Gastroesophageal sphincter (tissue), 4 donors: ENCODE data around the gene ELN. TPM values are rescaled to one million over a fixed set of nuclear protein-coding genes. Genes with fewer than 3 reads are reported as not detected.
A peak's percentile ranks its signal among the peaks of the same experiment; 100 is the strongest.

ENCODE experiments used
- ATAC-seq: fragments of 150-250 bp; one replicate; pipeline ENCODE4 v1.9.1; 2016; ENCODE audit warnings: mild to moderate bottlenecking, moderate library complexity
- H3K27ac ChIP-seq, 4 donors: fragments of 200-600 bp; sonication (generic) in 3 of 4; 1 replicate in 3 of 4; 2 replicates in 1 of 4; pipeline ENCODE4 v1.5.1; 2016 to 2019
- H3K27me3 ChIP-seq: fragments of 200-600 bp; sonication (generic); one replicate; pipeline ENCODE4 v1.5.1; 2019
- H3K36me3 ChIP-seq, 2 donors: fragments of 200-600 bp; sonication (generic); one replicate each; pipeline ENCODE4 v1.5.1; 2019; ENCODE audit warnings: control low read depth in 1 of 2
- H3K4me1 ChIP-seq, 3 donors: fragments of 200-600 bp; sonication (generic); 1 replicate in 2 of 3; 2 replicates in 1 of 3; pipeline ENCODE4 v1.5.1; 2016 to 2019; ENCODE audit warnings: control low read depth in 2 of 3
- H3K4me3 ChIP-seq, 2 donors: fragments of 200-600 bp; sonication (generic); one replicate each; pipeline ENCODE4 v1.5.1; 2019; ENCODE audit warnings: mild to moderate bottlenecking in 1 of 2, moderate library complexity in 1 of 2
- H3K9me3 ChIP-seq, 3 donors: fragments of 200-600 bp; sonication (generic); one replicate each; pipeline ENCODE4 v1.5.1; 2017 to 2019; ENCODE audit warnings: control low read depth in 2 of 3
- CTCF ChIP-seq, 4 experiments: fragments of 200-600 bp in 2 of 4; fragments of 450-650 bp in 2 of 4; sonication (generic) in 1 of 4; IDR thresholded peaks; one replicate each; pipeline ENCODE4 v1.5.1; 2017 to 2019; ENCODE audit warnings: antibody characterized with exemption in 4 of 4, mild to moderate bottlenecking in 2 of 4, moderate library complexity in 2 of 4
- EP300 ChIP-seq: sonication (generic); formaldehyde crosslinking; IDR thresholded peaks from one replicate; pipeline ENCODE4 v1.6.1; 2017; ENCODE audit warnings: antibody characterized with exemption, mild to moderate bottlenecking
- POLR2A ChIP-seq, 2 donors: fragments of 450-650 bp; IDR thresholded peaks; one replicate each; pipeline ENCODE4 v1.6.1; 2017; ENCODE audit warnings: antibody characterized with exemption in 2 of 2, mild to moderate bottlenecking in 2 of 2, moderate library complexity in 1 of 2
- POLR2AphosphoS5 ChIP-seq: sonication (generic); formaldehyde crosslinking; IDR thresholded peaks from one replicate; pipeline ENCODE4 v1.6.1; 2017; ENCODE audit warnings: antibody characterized with exemption
- WGBS, 2 donors: methylation state at CpG; one replicate each; pipeline ENCODE4 v1.1.5; 2018; ENCODE audit warnings: low coverage in 1 of 2; 5-methylcytosine and 5-hydroxymethylcytosine counted together
- total RNA-seq, 4 donors: library from RNA; depleted of rRNA; stranded (reverse); fragments of >200 nt; gene quantifications; one replicate each; pipeline ENCODE4 v1.1.0, GENCODE V29; 2016

The ELN gene
- total RNA-seq, 4 donors from 2014 or later, result 316 to 703 (median 441) TPM

- Histone ChIP-seq H3K36me3 (no peaks in the 10 kb centered on the region), H3K9me3 (no peaks in the 10 kb centered on the region), H3K27me3 (no peaks in the 10 kb centered on the region), H3K4me3 (no peak overlapping the region), H3K4me1 (peaks cover 0 to 34% (median 21%) of the 10 kb centered on the region in 3 donors), H3K27ac (no peak overlapping the region)
- TF ChIP-seq EP300 (no peak), POLR2A (IDR thresholded peaks at IDR 0.05) (no peak), POLR2AphosphoS5 (no peak), CTCF (IDR thresholded peaks at IDR 0.05) (no peak)
- 76 to 92% methylated on average over 3 to 4 of the region's 10 CpGs for WGBS, 2 donors
- no peak for ATAC-seq
Measured at GRCh38 chr7:74018246-74018895, 9.6 kb upstream of the ELN start.

GRCh38 chr7:74019149-74019548 lies 8.8 kb upstream of the ELN start:
- H3K27me3 ChIP-seq, result no peaks in the 10 kb centered on the region
- H3K4me1 ChIP-seq, result peaks cover 0 to 34% (median 20%) of the 10 kb centered on the region in 3 donors
- no peak for ATAC-seq
- H3K9me3 ChIP-seq, result no peaks in the 10 kb centered on the region
- no peak overlapping the region for H3K4me3 ChIP-seq
- no peak overlapping the region for H3K27ac ChIP-seq
- no peaks in the 10 kb centered on the region for H3K36me3 ChIP-seq
- 92 to 96% methylated on average over 3 to 4 of the region's 5 CpGs for WGBS, 2 donors
- TF ChIP-seq POLR2AphosphoS5, result no peak
- TF ChIP-seq POLR2A (IDR thresholded peaks at IDR 0.05), result no peak

GRCh38 chr7:74020390-74020789 lies 7.6 kb upstream of the ELN start:
- H3K36me3 ChIP-seq, result no peaks in the 10 kb centered on the region
- WGBS, 2 donors, result 88 to 93% methylated on average over 8 to 9 of the region's 9 CpGs
- TF ChIP-seq POLR2A (IDR thresholded peaks at IDR 0.05), result no peak
- TF ChIP-seq CTCF (IDR thresholded peaks at IDR 0.05), result no peak
- TF ChIP-seq EP300, result no peak
- TF ChIP-seq POLR2AphosphoS5, result no peak
- no peak overlapping the region for H3K4me3 ChIP-seq
- H3K27ac ChIP-seq, result no peak overlapping the region
- no peak for ATAC-seq
- no peaks in the 10 kb centered on the region for H3K27me3 ChIP-seq
- H3K4me1 ChIP-seq, result peaks cover 0 to 40% (median 20%) of the 10 kb centered on the region in 3 donors
- no peaks in the 10 kb centered on the region for H3K9me3 ChIP-seq

GRCh38 chr7:74021546-74022320 lies 6.2 kb upstream of the ELN start:
- Histone ChIP-seq H3K4me3 (no peak overlapping the region), H3K27ac (peak overlapping the region in 2 of 4 donors; percentile 47 to 53), H3K9me3 (no peaks in the 10 kb centered on the region), H3K27me3 (no peaks in the 10 kb centered on the region), H3K36me3 (no peaks in the 10 kb centered on the region), H3K4me1 (peaks cover 0 to 54% (median 32%) of the 10 kb centered on the region in 3 donors)
- no peak for ATAC-seq
- 79% methylated on average over 6 of the region's 26 CpGs; no CpG with 5 or more reads in 1 of the 2 donors for WGBS, 2 donors
- TF ChIP-seq EP300, result no peak
- TF ChIP-seq POLR2A (IDR thresholded peaks at IDR 0.05), result no peak
- no peak for TF ChIP-seq POLR2AphosphoS5
- TF ChIP-seq CTCF (IDR thresholded peaks at IDR 0.05), result no peak

GRCh38 chr7:74022507-74022906 lies 5.5 kb upstream of the ELN start:
- TF ChIP-seq EP300, result no peak
- TF ChIP-seq POLR2AphosphoS5, result no peak
- no peak for TF ChIP-seq CTCF (IDR thresholded peaks at IDR 0.05)
- TF ChIP-seq POLR2A (IDR thresholded peaks at IDR 0.05), result no peak
- H3K36me3 ChIP-seq, result no peaks in the 10 kb centered on the region
- peaks cover 0 to 61% (median 39%) of the 10 kb centered on the region in 3 donors for H3K4me1 ChIP-seq
- no peak overlapping the region for H3K4me3 ChIP-seq
- WGBS, 2 donors, result 100% methylated on average over 2 of the region's 7 CpGs; no CpG with 5 or more reads in 1 of the 2 donors
- peak overlapping the region in 3 of 4 donors; percentile 47 to 61 (median 53) for H3K27ac ChIP-seq
- no peak for ATAC-seq
- no peaks in the 10 kb centered on the region for H3K9me3 ChIP-seq
- H3K27me3 ChIP-seq, result no peaks in the 10 kb centered on the region
